Measurements from ENCODE around the gene TMEM156.
"Not testable (repeated sequence)": the region's sequence is repeated elsewhere in the genome, so short reads cannot be mapped to it uniquely, and the experiment has no call there.

Gene TMEM156

DNA sequence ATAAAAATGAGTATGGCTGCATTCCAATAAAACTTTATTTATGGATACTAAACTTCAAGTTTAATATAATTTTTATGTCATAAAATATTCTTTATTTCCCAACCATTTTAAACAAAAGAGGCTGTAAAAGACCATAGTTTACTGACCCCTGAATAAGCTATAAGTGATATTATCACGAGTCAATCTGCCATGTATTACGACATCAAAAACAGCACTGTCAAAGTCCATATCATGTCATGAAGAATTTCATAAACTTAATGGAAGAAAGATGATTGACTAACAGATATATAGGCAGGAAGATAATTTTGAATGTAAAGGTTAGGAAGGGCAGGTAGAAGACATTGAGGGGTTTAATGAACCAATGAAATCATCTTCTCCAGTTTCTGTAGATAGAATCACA, 18.2 kb downstream of the TMEM156 start:
- Histone ChIP-seq H3K79me2 (no peaks in the 10 kb centered on the region), H3K9me3 (ENCODE audit: control insufficient read depth, low read length) (no peaks in the 10 kb centered on the region)

DNA sequence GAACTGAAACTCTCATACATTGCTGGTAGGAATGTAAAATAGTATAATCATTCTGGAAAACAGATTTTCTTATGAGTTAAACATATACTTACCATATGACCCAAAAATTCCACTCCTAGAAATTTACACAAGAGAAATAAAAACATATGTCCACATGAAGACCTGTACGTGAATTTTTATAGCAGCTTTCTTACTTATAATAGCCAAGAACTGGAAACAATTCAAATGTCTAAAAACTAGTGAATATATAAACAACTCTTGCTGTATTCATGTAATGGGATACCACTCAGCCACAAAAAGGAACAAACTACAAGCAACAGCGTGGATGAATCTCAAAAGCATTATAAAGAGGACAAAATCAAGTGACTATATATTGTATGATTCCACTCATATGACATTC, 27.5 kb downstream of the TMEM156 start:
- Histone ChIP-seq H3K4me2 (ENCODE audit: low read length) (no peak overlapping the region), H3K27me3 (ENCODE audit: control insufficient read depth, insufficient read depth, low read length) (no peaks in the 10 kb centered on the region), H3K27ac (no peak overlapping the region), H3K79me2 (no peaks in the 10 kb centered on the region), H3K9ac (no peak overlapping the region), H3K4me1 (no peaks in the 10 kb centered on the region), H3K9me3 (ENCODE audit: control insufficient read depth, low read length) (no peaks in the 10 kb centered on the region), H2AFZ (no peak overlapping the region), H3K36me3 (ENCODE audit: control insufficient read depth, insufficient read depth, low read length) (no peaks in the 10 kb centered on the region), H3K4me3 (ENCODE audit: low read depth, low read length) (no peak overlapping the region)
- TF ChIP-seq, protein P1, sequence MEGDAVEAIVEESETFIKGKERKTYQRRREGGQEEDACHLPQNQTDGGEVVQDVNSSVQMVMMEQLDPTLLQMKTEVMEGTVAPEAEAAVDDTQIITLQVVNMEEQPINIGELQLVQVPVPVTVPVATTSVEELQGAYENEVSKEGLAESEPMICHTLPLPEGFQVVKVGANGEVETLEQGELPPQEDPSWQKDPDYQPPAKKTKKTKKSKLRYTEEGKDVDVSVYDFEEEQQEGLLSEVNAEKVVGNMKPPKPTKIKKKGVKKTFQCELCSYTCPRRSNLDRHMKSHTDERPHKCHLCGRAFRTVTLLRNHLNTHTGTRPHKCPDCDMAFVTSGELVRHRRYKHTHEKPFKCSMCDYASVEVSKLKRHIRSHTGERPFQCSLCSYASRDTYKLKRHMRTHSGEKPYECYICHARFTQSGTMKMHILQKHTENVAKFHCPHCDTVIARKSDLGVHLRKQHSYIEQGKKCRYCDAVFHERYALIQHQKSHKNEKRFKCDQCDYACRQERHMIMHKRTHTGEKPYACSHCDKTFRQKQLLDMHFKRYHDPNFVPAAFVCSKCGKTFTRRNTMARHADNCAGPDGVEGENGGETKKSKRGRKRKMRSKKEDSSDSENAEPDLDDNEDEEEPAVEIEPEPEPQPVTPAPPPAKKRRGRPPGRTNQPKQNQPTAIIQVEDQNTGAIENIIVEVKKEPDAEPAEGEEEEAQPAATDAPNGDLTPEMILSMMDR (IDR thresholded peaks at IDR 0.05) = no peak

More for the DNA sequence above, 18.2 kb downstream of the TMEM156 start:
- Histone ChIP-seq H3K4me2 (ENCODE audit: low read length) (no peak overlapping the region), H3K9ac (no peak overlapping the region), H3K4me1 (no peaks in the 10 kb centered on the region), H3K4me3 (ENCODE audit: low read depth, low read length) (no peak overlapping the region), H2AFZ (no peak overlapping the region), H3K27ac (no peak overlapping the region), H3K36me3 (ENCODE audit: control insufficient read depth, insufficient read depth, low read length) (no peaks in the 10 kb centered on the region), H3K27me3 (ENCODE audit: control insufficient read depth, insufficient read depth, low read length) (no peaks in the 10 kb centered on the region)
- TF ChIP-seq, protein P1 (IDR thresholded peaks at IDR 0.05) = no peak

DNA sequence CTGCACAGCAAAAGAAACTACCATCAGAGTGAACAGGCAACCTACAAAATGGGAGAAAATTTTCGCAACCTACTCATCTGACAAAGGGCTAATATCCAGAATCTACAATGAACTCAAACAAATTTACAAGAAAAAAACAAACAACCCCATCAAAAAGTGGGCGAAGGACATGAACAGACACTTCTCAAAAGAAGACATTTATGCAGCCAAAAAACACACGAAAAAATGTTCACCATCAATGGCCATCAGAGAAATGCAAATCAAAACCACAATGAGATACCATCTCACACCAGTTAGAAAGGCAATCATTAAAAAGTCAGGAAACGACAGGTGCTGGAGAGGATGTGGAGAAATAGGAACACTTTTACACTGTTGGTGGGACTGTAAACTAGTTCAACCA, 30.2 kb downstream of the TMEM156 start:
- not testable (repeated sequence) for H3K27me3 ChIP-seq (ENCODE audit: control insufficient read depth, insufficient read depth, low read length); H3K9me3 ChIP-seq (ENCODE audit: control insufficient read depth, low read length); H3K9ac ChIP-seq; H3K4me3 ChIP-seq (ENCODE audit: low read depth, low read length); H3K4me2 ChIP-seq (ENCODE audit: low read length); H3K36me3 ChIP-seq (ENCODE audit: control insufficient read depth, insufficient read depth, low read length); H3K79me2 ChIP-seq; H3K27ac ChIP-seq; H3K4me1 ChIP-seq; H2AFZ ChIP-seq

DNA sequence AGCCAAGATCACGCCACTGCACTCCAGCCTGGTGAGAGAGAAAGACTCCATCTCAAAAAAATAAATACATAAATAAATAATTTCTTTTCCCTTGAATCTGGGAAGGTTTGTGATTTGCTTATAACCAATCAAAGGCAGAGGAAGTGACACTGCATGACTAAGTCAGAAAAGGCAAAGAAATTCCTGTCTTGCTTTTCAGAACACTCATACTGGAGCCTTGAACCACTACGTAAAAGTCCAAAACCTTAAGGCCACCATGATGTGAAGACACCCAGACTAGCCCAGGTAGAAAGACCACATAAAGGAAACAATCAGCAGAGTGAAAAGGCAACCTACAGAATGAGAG, 36.6 kb downstream of the TMEM156 start:
- H3K4me1 ChIP-seq = no peaks in the 10 kb centered on the region
- no peak overlapping the region for H2AFZ ChIP-seq
- TF ChIP-seq, protein P1 (IDR thresholded peaks at IDR 0.05) = no peak
- H3K27ac ChIP-seq = no peak overlapping the region
- no peak overlapping the region for H3K9ac ChIP-seq
- H3K36me3 ChIP-seq (ENCODE audit: control insufficient read depth, insufficient read depth, low read length) = no peaks in the 10 kb centered on the region
- H3K4me3 ChIP-seq (ENCODE audit: low read depth, low read length) = no peak overlapping the region
- no peak overlapping the region for H3K4me2 ChIP-seq (ENCODE audit: low read length)
- no peaks in the 10 kb centered on the region for H3K9me3 ChIP-seq (ENCODE audit: control insufficient read depth, low read length)
- no peaks in the 10 kb centered on the region for H3K79me2 ChIP-seq
- H3K27me3 ChIP-seq (ENCODE audit: control insufficient read depth, insufficient read depth, low read length) = no peaks in the 10 kb centered on the region

DNA sequence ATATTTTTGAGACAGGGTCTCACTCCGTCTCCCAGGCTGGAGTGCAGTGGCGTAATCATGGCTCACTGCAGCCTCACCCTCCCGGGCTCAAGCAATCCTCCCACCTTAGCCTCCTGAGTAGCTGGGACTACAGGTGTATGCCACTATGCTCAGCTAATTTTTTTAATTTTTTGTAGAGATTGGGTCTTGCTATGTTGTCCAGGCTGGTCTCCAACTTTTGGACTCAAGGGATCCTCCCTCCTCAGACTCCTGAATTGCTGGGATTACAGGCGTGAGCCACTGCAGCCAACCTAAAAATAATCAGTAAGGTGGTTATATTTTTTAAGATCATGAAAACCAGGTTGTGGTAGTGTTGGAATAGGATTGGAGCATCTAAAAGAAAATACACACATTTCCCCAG, 38.1 kb downstream of the TMEM156 start:
- Histone ChIP-seq H3K9ac (no peak overlapping the region), H3K9me3 (ENCODE audit: control insufficient read depth, low read length) (no peaks in the 10 kb centered on the region), H3K4me3 (ENCODE audit: low read depth, low read length) (no peak overlapping the region), H3K27ac (no peak overlapping the region), H3K4me1 (no peaks in the 10 kb centered on the region), H3K4me2 (ENCODE audit: low read length) (no peak overlapping the region), H3K79me2 (no peaks in the 10 kb centered on the region), H3K36me3 (ENCODE audit: control insufficient read depth, insufficient read depth, low read length) (no peaks in the 10 kb centered on the region), H3K27me3 (ENCODE audit: control insufficient read depth, insufficient read depth, low read length) (no peaks in the 10 kb centered on the region), H2AFZ (no peak overlapping the region)
- TF ChIP-seq, protein P1 (IDR thresholded peaks at IDR 0.05) = no peak

All from parathyroid adenoma (tissue), 2 donors.